ENCODE data around the gene CAST.
A peak's percentile ranks its signal among the peaks of the same experiment; 100 is the strongest.
"Not testable (repeated sequence)": the region's sequence is repeated elsewhere in the genome, so short reads cannot be mapped to it uniquely, and the experiment has no call there.

Gene CAST

GRCh38 chr5:96661855-96662724 lies at the start of gene CAST:
CAST (plus strand) TSS chr5:96662376; CDS start chr5:96662423, 47 bp downstream.
- TF ChIP-seq CTCF (IDR thresholded peaks at IDR 0.05; ENCODE audit: borderline replicate concordance, control extremely low read depth, extremely low read depth, insufficient read depth, missing control alignments): no peak
- in situ Hi-C loops (cut with MboI; ENCODE audit: low sequenced_read_pairs, unreplicated experiment): no loop called here
- DNase-seq (ENCODE audit: low spot score): peak; percentile 91

- in situ Hi-C loops (cut with MboI; ENCODE audit: low sequenced_read_pairs, unreplicated experiment): loop anchor here (25.0 kb wide), 1 partner anchor 548 kb away; no protein-coding TSS in a partner anchor
- DNase-seq (ENCODE audit: low spot score): peak; percentile 58
Measured at GRCh38 chr5:96614110-96614691, 48.0 kb upstream of the CAST start.

GRCh38 chr5:96615223-96615622 lies 47.0 kb upstream of the CAST start:
- no peak for DNase-seq (ENCODE audit: low spot score)
- in situ Hi-C loops (cut with MboI; ENCODE audit: low sequenced_read_pairs, unreplicated experiment): loop anchor here (25.0 kb wide), 1 partner anchor 547 kb away; no protein-coding TSS in a partner anchor
- no peak for TF ChIP-seq CTCF (IDR thresholded peaks at IDR 0.05; ENCODE audit: borderline replicate concordance, control extremely low read depth, extremely low read depth, insufficient read depth, missing control alignments)

More at GRCh38 chr5:96614110-96614691, 48.0 kb upstream of the CAST start:
- peak; percentile 49 for TF ChIP-seq CTCF (IDR thresholded peaks at IDR 0.05; ENCODE audit: borderline replicate concordance, control extremely low read depth, extremely low read depth, insufficient read depth, missing control alignments)

- in situ Hi-C loops (cut with MboI; ENCODE audit: low sequenced_read_pairs, unreplicated experiment): loop anchor here (25.0 kb wide), 1 partner anchor 546 kb away; no protein-coding TSS in a partner anchor
- TF ChIP-seq CTCF (IDR thresholded peaks at IDR 0.05; ENCODE audit: borderline replicate concordance, control extremely low read depth, extremely low read depth, insufficient read depth, missing control alignments): no peak
- DNase-seq (ENCODE audit: low spot score): no peak
Measured at GRCh38 chr5:96616801-96617200, 45.4 kb upstream of the CAST start.

- not testable (repeated sequence) for DNase-seq (ENCODE audit: low spot score)
- in situ Hi-C loops (cut with MboI; ENCODE audit: low sequenced_read_pairs, unreplicated experiment): loop anchor here (25.0 kb wide), 1 partner anchor 544 kb away; no protein-coding TSS in a partner anchor
Measured at GRCh38 chr5:96618311-96619016, 43.7 kb upstream of the CAST start.

- DNase-seq (ENCODE audit: low spot score): no peak
- no peak for TF ChIP-seq CTCF (IDR thresholded peaks at IDR 0.05; ENCODE audit: borderline replicate concordance, control extremely low read depth, extremely low read depth, insufficient read depth, missing control alignments)
- in situ Hi-C loops (cut with MboI; ENCODE audit: low sequenced_read_pairs, unreplicated experiment): loop anchor here (25.0 kb wide), 1 partner anchor 542 kb away; no protein-coding TSS in a partner anchor
Measured at GRCh38 chr5:96619946-96620345, 42.2 kb upstream of the CAST start.
